Tibial artery (tissue), 4 donors: ENCODE data around the gene STKLD1.

Experiments used
- DNase-seq, 2 donors: peaks; one replicate each; pipeline ENCODE4 v3.0.0-alpha.2; 2019
- H3K27ac ChIP-seq, 2 donors: fragments of 200-600 bp; sonication (generic) in 1 of 2; 1 replicate in 1 of 2; 2 replicates in 1 of 2; pipeline ENCODE4 v1.5.1; 2018 to 2019; ENCODE audit warnings: mild to moderate bottlenecking in 1 of 2
- H3K27me3 ChIP-seq, 2 donors: fragments of 200-600 bp; sonication (generic) in 1 of 2; one replicate each; pipeline versions ENCODE4 v1.5.1 to v1.6.0; 2016 to 2019
- H3K36me3 ChIP-seq, 3 donors: fragments of 200-600 bp; sonication (generic) in 2 of 3; one replicate each; pipeline ENCODE4 v1.5.1; 2016 to 2019; ENCODE audit warnings: mild to moderate bottlenecking in 2 of 3
- H3K4me1 ChIP-seq, 4 donors: fragments of 200-600 bp; sonication (generic) in 2 of 4; 1 replicate in 3 of 4; 2 replicates in 1 of 4; pipeline ENCODE4 v1.5.1; 2016 to 2019
- H3K4me3 ChIP-seq, 2 donors: fragments of 200-600 bp; sonication (generic) in 1 of 2; 1 replicate in 1 of 2; 2 replicates in 1 of 2; pipeline ENCODE4 v1.5.1; 2018 to 2019; ENCODE audit warnings: mild to moderate bottlenecking in 2 of 2
- H3K9me3 ChIP-seq, 3 donors: fragments of 200-600 bp; sonication (generic) in 1 of 3; one replicate each; pipeline ENCODE4 v1.5.1; 2016 to 2019
- CTCF ChIP-seq, 2 experiments: fragments of 200-600 bp in 1 of 2; fragments of 450-650 bp in 1 of 2; IDR thresholded peaks; one replicate each; pipeline ENCODE4 v1.5.1; 2017 to 2019; ENCODE audit warnings: antibody characterized with exemption in 2 of 2, mild to moderate bottlenecking in 1 of 2, moderate library complexity in 1 of 2
- intact Hi-C: fragments of 100-400 bp; cut with DNase I; formaldehyde crosslinking; loops from one replicate; pipeline ENCODE4 v1.15.0; 2023; ENCODE audit warnings: low total_unique reads

STKLD1 gene

GRCh38 chr9:133415170-133415569 is 39.0 kb downstream of the STKLD1 start:
- Histone ChIP-seq H3K9me3 (no peaks in the 10 kb centered on the region), H3K36me3 (peaks cover 32 to 51% (median 47%) of the 10 kb centered on the region in 3 donors), H3K4me1 (peaks cover 0 to 26% (median 22%) of the 10 kb centered on the region in 4 donors), H3K27me3 (no peaks in the 10 kb centered on the region), H3K27ac (no peak overlapping the region), H3K4me3 (no peak overlapping the region)
- no peak for DNase-seq
- no peak for TF ChIP-seq CTCF (IDR thresholded peaks at IDR 0.05)
- intact Hi-C loops: loop anchor here (5.0 kb wide), 1 partner anchor 38 kb away; the partner anchor contains the start of genes STKLD1 and SURF4

DNA sequence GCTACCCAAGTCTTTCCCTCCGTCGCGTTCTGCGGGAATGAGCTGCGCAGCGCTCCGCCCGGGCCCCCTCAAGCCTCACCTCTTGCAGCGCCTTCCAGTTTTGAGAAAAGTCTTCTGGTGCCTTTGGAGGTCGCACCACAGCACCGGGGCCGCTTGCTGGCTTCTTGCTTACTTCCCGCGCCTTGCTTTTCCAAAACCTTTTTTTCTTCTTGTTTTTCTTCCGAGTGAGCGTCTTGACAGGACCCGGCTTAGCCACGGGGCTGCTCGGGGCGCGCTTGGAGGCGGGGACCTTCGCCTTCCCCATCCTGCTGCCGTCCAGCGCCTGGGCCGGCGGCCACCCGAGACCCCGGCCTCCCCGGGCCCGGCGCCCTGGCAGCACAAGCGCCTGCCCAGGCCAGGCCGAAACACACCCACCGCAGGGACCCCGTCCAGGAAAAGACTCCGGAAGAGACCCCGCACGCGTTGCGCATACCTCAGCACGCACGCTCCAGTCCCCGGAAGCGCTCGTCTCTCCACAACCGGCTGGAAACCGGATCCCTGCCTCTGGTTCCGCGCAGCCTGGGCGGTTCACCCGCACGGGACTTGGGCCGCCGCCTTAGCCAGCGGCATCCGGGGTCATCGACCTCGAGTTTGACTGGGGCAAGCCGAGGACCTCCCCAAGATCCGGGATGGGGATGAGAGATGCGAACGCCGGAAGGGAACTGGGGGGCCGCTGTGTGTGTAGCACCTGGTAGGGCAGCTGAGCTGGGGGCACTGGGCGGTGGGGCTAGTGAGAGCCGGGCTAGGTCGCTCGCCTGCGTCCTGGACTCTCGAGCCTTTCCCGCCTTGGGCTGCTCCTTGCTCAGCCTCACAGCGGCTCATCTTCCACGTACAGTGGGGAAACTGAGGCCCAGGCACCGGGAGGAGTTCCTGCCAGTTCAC is 41.6 kb downstream of the STKLD1 start, which contains the start of gene REXO4:
Gene REXO4 (minus strand): TSS at position 470 of the 921 bp plus-strand sequence. CDS start 166 bp downstream, at position 304.
- Histone ChIP-seq H3K27ac (peak within 1 kb of the TSS; percentile 85 to 86), H3K4me3 (peak within 1 kb of the TSS; percentile 75 to 92), H3K27me3 (no peaks in the 10 kb centered on the region), H3K36me3 (peaks cover 9 to 25% (median 24%) of the 10 kb centered on the region in 3 donors), H3K9me3 (no peaks in the 10 kb centered on the region), H3K4me1 (peaks cover 0 to 26% (median 22%) of the 10 kb centered on the region in 4 donors)
- intact Hi-C loops: loop anchor here (2.0 to 5.0 kb wide), 2 partner anchors 40 to 41 kb away; partner anchors contain the start of genes CACFD1, STKLD1 and SURF4
- no peak for TF ChIP-seq CTCF (IDR thresholded peaks at IDR 0.05)
- peak; percentile 76 to 87 for DNase-seq

DNA sequence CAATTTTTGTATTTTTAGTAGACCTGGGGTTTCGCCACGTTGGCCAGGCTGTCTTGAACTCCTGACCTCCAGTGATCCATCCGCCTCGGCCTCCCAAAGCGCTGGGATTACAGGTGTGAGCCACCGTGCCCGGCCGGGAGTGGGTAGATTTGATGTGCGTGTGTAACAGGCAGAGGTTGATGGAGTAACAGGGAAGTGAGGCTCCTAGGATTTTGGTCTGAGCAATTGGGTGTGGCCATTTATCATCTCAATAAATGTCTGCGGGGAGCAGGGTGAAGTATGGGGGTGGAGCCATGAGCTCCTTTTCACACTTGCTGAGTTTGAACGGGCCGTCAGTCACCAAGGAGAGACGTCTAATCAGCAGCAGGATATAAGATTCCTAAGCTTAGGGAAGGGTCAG is 42.8 kb downstream of the STKLD1 start:
- Histone ChIP-seq H3K36me3 (peaks cover 4 to 14% (median 13%) of the 10 kb centered on the region in 3 donors), H3K4me3 (no peak overlapping the region), H3K27ac (no peak overlapping the region), H3K9me3 (no peaks in the 10 kb centered on the region), H3K4me1 (peaks cover 0 to 26% (median 22%) of the 10 kb centered on the region in 4 donors), H3K27me3 (peaks cover 0 to 5% of the 10 kb centered on the region in 2 donors)
- TF ChIP-seq CTCF (IDR thresholded peaks at IDR 0.05): no peak
- DNase-seq: no peak
- intact Hi-C loops: loop anchor here (5.0 kb wide), 1 partner anchor 42 kb away; the partner anchor contains the start of genes STKLD1 and SURF4

- intact Hi-C loops: no loop called here
- H3K9me3 ChIP-seq: no peaks in the 10 kb centered on the region
- H3K27ac ChIP-seq: no peak overlapping the region
- H3K27me3 ChIP-seq: peaks cover 0 to 14% of the 10 kb centered on the region in 2 donors
- peaks cover 0 to 1% (median 1%) of the 10 kb centered on the region in 3 donors for H3K36me3 ChIP-seq
- peaks cover 0 to 25% (median 21%) of the 10 kb centered on the region in 4 donors for H3K4me1 ChIP-seq
- TF ChIP-seq CTCF (IDR thresholded peaks at IDR 0.05): no peak
- no peak overlapping the region for H3K4me3 ChIP-seq
- no peak for DNase-seq
Measured at GRCh38 chr9:133420392-133420827, 44.2 kb downstream of the STKLD1 start.

GRCh38 chr9:133421615-133422542 is 45.7 kb downstream of the STKLD1 start, which contains the start of gene ADAMTS13:
Gene ADAMTS13 (plus strand): TSS chr9:133422367. CDS start chr9:133422444, 77 bp downstream.
- Histone ChIP-seq H3K27me3 (peaks cover 0 to 24% of the 10 kb centered on the region in 2 donors), H3K27ac (no peak within 1 kb of the TSS), H3K9me3 (no peaks in the 10 kb centered on the region), H3K4me3 (no peak within 1 kb of the TSS), H3K36me3 (no peaks in the 10 kb centered on the region), H3K4me1 (peaks cover 0 to 12% (median 9%) of the 10 kb centered on the region in 4 donors)
- intact Hi-C loops: no loop called here
- no peak for DNase-seq
- TF ChIP-seq CTCF (IDR thresholded peaks at IDR 0.05): no peak
